Measurements from ENCODE around the gene SPTLC3.

- TF ChIP-seq CTCF (IDR thresholded peaks at IDR 0.05) = no peak
- no peak for TF ChIP-seq POLR2A (IDR thresholded peaks at IDR 0.05)
These were observed 204.6 kb downstream of the SPTLC3 start for GRCh38 chr20:13213335-13213734.
